Body of pancreas (tissue), 4 donors: ENCODE data around the gene NR2F2.

Experiments
- POLR2A ChIP-seq, 3 donors: fragments of 450-650 bp; IDR thresholded peaks; one replicate each; pipeline ENCODE4 v1.6.1; 2016; ENCODE audit warnings: antibody characterized with exemption in 3 of 3, mild to moderate bottlenecking in 2 of 3
- TF ChIP-seq, protein P1 (sequence below), 7 experiments: fragments of 450-650 bp in 4 of 7; fragments of 200-600 bp in 3 of 7; sonication (generic) in 3 of 7; IDR thresholded peaks; one replicate each; pipeline ENCODE4 v1.5.1; 2016 to 2019; ENCODE audit warnings: antibody characterized with exemption in 7 of 7

DNA sequence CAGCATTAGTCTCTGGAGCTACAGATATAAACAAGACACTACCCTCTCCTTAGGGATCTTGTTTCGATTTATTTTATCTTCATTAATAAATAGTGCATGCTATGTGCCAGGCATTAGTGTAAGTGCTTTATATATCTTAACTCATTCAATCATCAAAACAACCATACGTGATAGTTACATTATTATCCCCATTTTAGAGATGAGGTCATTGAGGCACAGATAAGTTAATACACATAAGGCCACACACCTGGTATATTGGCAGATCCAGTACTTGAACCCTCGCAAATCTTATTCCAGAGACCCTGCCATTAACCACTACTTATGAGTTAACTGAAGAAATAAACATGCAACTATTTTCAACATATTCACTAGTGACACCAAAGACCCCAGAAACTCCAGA lies 25.7 kb upstream of the NR2F2 start:
- no peak for TF ChIP-seq POLR2A (IDR thresholded peaks at IDR 0.05)
- TF ChIP-seq, protein P1, sequence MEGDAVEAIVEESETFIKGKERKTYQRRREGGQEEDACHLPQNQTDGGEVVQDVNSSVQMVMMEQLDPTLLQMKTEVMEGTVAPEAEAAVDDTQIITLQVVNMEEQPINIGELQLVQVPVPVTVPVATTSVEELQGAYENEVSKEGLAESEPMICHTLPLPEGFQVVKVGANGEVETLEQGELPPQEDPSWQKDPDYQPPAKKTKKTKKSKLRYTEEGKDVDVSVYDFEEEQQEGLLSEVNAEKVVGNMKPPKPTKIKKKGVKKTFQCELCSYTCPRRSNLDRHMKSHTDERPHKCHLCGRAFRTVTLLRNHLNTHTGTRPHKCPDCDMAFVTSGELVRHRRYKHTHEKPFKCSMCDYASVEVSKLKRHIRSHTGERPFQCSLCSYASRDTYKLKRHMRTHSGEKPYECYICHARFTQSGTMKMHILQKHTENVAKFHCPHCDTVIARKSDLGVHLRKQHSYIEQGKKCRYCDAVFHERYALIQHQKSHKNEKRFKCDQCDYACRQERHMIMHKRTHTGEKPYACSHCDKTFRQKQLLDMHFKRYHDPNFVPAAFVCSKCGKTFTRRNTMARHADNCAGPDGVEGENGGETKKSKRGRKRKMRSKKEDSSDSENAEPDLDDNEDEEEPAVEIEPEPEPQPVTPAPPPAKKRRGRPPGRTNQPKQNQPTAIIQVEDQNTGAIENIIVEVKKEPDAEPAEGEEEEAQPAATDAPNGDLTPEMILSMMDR (IDR thresholded peaks at IDR 0.05): no peak
